Measurements from ENCODE around the gene CNTNAP3B. TPM values are rescaled to one million over a fixed set of nuclear protein-coding genes. Genes with fewer than 3 reads are reported as not detected.
"Not testable (repeated sequence)": the region's sequence is repeated elsewhere in the genome, so short reads cannot be mapped to it uniquely, and the experiment has no call there.

Gene CNTNAP3B
- total and polyA plus RNA-seq, 2 experiments from 2014 or later = 1.1 to 2.4 TPM

DNA sequence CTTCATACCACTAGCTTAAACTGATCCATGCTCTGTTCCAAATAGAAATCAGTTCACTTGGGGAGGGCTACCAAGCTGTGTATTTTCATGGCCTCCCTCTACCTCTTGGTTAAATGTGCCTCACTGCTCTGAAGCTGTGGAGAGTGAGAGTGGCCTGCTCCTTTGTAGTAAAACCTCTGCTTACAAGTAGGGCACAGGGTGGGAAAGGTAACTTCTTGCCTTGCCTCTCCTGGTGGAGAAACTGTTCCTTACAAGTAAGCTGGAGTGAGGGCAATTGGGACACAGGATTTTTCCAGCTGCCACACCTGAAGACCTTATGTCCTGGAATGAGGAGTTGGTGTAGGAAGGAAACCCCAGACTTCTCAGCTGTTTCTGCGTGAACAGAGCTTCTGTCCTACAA, 211.9 kb downstream of the CNTNAP3B start:
- ATAC-seq = peak; percentile 82

DNA sequence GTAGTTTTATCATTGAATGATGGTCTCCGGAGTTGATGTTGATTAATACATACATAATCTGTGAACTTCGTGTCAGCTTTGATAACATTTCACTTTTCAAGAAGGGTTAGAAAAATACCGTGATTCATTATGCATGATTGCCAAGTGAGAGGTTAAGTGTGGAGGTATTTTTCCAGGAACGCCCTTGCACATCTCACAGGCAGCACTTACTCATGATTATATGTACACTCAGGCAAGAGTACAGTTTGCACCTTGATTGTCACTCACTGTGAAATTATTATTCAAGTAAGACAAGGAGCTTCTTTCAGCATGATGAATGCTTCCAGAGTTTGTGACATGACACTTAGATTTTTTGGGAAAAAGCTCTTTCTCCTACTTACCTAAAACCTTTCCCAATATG, 223.7 kb downstream of the CNTNAP3B start:
- H3K27me3 ChIP-seq (ENCODE audit: insufficient read depth); H3K4me2 ChIP-seq; H3F3A ChIP-seq (replicated peaks; ENCODE audit: low read depth); DNase-seq (ENCODE audit: low spot score); H3K9me3 Mint-ChIP-seq; H3K27ac Mint-ChIP-seq; H3K4me1 Mint-ChIP-seq; H3K9me2 ChIP-seq (ENCODE audit: insufficient read depth); H3K27ac ChIP-seq (ENCODE audit: low read depth); H3K4me3 ChIP-seq; H3K4me1 ChIP-seq (ENCODE audit: insufficient read depth); H3K36me3 ChIP-seq (ENCODE audit: insufficient read depth); H2AFZ ChIP-seq; ATAC-seq; H3K79me2 ChIP-seq (replicated peaks; ENCODE audit: insufficient read depth); H3K36me3 Mint-ChIP-seq (ENCODE audit: low read depth); H3K27me3 Mint-ChIP-seq (ENCODE audit: insufficient read depth, low read depth, poor library complexity); H3K4me3 Mint-ChIP-seq; H4K20me1 ChIP-seq (replicated peaks; ENCODE audit: insufficient read depth): not testable (repeated sequence)

More for the DNA sequence above, 211.9 kb downstream of the CNTNAP3B start:
- not testable (repeated sequence) for H3K4me1 Mint-ChIP-seq; H3K9me3 Mint-ChIP-seq; H3K4me1 ChIP-seq (ENCODE audit: insufficient read depth); H4K20me1 ChIP-seq (replicated peaks; ENCODE audit: insufficient read depth); H3F3A ChIP-seq (replicated peaks; ENCODE audit: low read depth); H3K4me2 ChIP-seq; H2AFZ ChIP-seq; H3K4me3 ChIP-seq; H3K9me2 ChIP-seq (ENCODE audit: insufficient read depth); H3K27me3 Mint-ChIP-seq (ENCODE audit: insufficient read depth, low read depth, poor library complexity); H3K27ac ChIP-seq (ENCODE audit: low read depth); H3K27ac Mint-ChIP-seq; H3K79me2 ChIP-seq (replicated peaks; ENCODE audit: insufficient read depth); H3K36me3 Mint-ChIP-seq (ENCODE audit: low read depth); H3K4me3 Mint-ChIP-seq; H3K27me3 ChIP-seq (ENCODE audit: insufficient read depth); H3K36me3 ChIP-seq (ENCODE audit: insufficient read depth); DNase-seq (ENCODE audit: low spot score)

DNA sequence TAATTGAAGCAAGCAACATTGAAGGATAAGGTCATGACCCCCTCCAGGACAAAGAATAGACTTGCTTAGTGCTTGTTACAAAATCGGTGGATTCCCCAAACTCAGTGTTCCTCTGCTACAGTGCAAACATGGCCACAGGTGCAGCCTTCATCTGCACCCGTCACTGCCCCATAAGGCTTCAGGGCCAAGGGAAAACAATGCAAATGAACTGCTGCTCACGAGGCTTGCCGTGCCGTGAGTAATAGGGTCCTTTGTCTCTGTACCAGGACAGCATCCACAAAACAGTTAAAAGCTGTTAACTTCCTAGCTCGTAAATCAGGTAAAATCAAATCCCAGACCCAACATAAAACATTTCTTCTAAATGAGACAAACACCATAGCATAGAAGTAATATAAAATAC, 226.5 kb downstream of the CNTNAP3B start:
- H2AFZ ChIP-seq; DNase-seq (ENCODE audit: low spot score); H4K20me1 ChIP-seq (replicated peaks; ENCODE audit: insufficient read depth); H3K9me2 ChIP-seq (ENCODE audit: insufficient read depth); ATAC-seq; H3K4me3 ChIP-seq; H3K36me3 Mint-ChIP-seq (ENCODE audit: low read depth); H3K36me3 ChIP-seq (ENCODE audit: insufficient read depth); H3K4me1 Mint-ChIP-seq; H3K4me3 Mint-ChIP-seq; H3K27ac ChIP-seq (ENCODE audit: low read depth); H3K4me2 ChIP-seq; H3K4me1 ChIP-seq (ENCODE audit: insufficient read depth); H3K79me2 ChIP-seq (replicated peaks; ENCODE audit: insufficient read depth); H3K9me3 Mint-ChIP-seq; H3K27me3 ChIP-seq (ENCODE audit: insufficient read depth); H3K27me3 Mint-ChIP-seq (ENCODE audit: insufficient read depth, low read depth, poor library complexity); H3K27ac Mint-ChIP-seq; H3F3A ChIP-seq (replicated peaks; ENCODE audit: low read depth): not testable (repeated sequence)

DNA sequence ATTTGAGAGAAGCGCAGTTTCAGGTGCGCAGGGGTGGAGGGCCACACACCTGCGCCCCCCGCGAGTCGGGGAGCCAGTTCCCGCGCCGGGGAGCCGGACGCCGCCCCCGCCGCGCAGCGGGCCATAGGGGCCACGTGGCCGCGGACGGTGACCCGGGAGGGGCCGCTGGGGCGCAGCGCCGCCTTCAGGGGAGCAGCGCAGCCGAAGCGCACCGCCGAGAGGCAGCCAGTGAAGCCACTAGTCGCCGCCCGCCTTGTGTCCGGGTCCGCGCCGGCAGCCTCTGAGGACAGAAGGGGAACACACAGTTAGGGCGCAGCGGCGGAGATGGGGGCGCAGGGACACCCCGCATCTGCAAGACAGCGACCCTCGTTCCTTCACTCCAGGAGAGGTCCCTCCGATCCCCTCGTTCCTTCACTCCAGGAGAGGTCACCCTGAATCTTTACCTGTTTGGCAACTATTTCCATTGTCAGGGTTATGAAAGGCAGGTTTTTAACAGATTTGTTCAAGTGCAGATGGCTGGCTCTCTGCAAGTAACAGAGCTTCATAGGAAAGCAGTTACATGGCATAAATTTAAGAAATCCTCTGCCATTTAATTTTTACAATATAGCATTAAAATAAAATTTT, 230.4 kb downstream of the CNTNAP3B start:
- H3K4me2 ChIP-seq; H3K36me3 ChIP-seq (ENCODE audit: insufficient read depth); H3K4me1 Mint-ChIP-seq; H3K4me1 ChIP-seq (ENCODE audit: insufficient read depth); H4K20me1 ChIP-seq (replicated peaks; ENCODE audit: insufficient read depth); H3K79me2 ChIP-seq (replicated peaks; ENCODE audit: insufficient read depth); H3F3A ChIP-seq (replicated peaks; ENCODE audit: low read depth); H3K27ac ChIP-seq (ENCODE audit: low read depth); H3K36me3 Mint-ChIP-seq (ENCODE audit: low read depth); H3K4me3 Mint-ChIP-seq; H3K27ac Mint-ChIP-seq; H3K4me3 ChIP-seq; H3K27me3 Mint-ChIP-seq (ENCODE audit: insufficient read depth, low read depth, poor library complexity); H3K9me3 Mint-ChIP-seq; H3K9me2 ChIP-seq (ENCODE audit: insufficient read depth); H3K27me3 ChIP-seq (ENCODE audit: insufficient read depth); DNase-seq (ENCODE audit: low spot score); H2AFZ ChIP-seq: not testable (repeated sequence)
- peak; percentile 97 for ATAC-seq

DNA sequence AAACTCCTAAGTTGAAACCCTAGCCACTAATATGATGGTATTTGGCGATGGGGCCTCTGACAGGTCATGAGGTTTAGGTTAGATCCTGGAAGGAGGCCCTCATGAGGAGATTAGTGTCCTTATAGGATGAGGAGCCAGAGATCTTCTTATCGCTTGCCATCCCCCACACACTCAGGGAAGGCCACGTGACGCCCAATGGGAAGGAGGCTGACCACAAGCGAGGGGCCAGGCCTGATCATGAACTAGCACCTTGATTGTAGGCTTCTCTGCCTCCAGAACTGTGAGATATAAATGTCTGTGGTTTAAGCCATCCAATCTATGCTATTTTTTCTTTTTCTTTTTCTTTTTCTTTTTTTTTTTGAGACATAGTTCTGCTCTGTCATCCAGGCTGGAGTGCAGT, 254.7 kb downstream of the CNTNAP3B start:
- not testable (repeated sequence) for H2AFZ ChIP-seq; H3K27ac Mint-ChIP-seq; H3F3A ChIP-seq (replicated peaks; ENCODE audit: low read depth); H3K9me2 ChIP-seq (ENCODE audit: insufficient read depth); H3K27me3 ChIP-seq (ENCODE audit: insufficient read depth); ATAC-seq; H3K4me1 ChIP-seq (ENCODE audit: insufficient read depth); DNase-seq (ENCODE audit: low spot score); H3K27me3 Mint-ChIP-seq (ENCODE audit: insufficient read depth, low read depth, poor library complexity); H3K4me3 Mint-ChIP-seq; H3K36me3 ChIP-seq (ENCODE audit: insufficient read depth); H4K20me1 ChIP-seq (replicated peaks; ENCODE audit: insufficient read depth); H3K9me3 Mint-ChIP-seq; H3K4me2 ChIP-seq; H3K4me3 ChIP-seq; H3K36me3 Mint-ChIP-seq (ENCODE audit: low read depth); H3K4me1 Mint-ChIP-seq; H3K79me2 ChIP-seq (replicated peaks; ENCODE audit: insufficient read depth); H3K27ac ChIP-seq (ENCODE audit: low read depth)

DNA sequence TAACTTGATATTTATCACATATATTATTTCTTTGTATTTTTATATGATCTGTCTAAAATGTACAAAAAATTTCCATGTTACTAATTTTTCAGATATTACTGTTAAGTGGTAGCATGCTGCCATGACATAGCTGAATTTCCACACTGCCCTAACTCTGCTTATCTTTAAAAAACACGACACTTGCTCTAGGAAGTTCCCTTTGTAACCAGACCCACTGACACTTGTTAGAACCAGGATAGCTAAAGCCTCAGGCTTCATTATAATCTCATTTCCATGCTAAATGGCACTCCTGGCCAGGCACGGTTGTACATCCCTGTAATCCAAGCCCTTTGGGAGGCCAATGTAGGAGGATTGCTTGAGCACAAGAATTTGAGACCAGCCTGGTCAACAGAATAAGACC, 273.8 kb downstream of the CNTNAP3B start:
- H3K36me3 Mint-ChIP-seq (ENCODE audit: low read depth); ATAC-seq: not testable (repeated sequence)

More for the DNA sequence above, 273.8 kb downstream of the CNTNAP3B start:
- not testable (repeated sequence) for H3K4me1 ChIP-seq (ENCODE audit: insufficient read depth); H3K4me1 Mint-ChIP-seq; H3K9me3 Mint-ChIP-seq; H3K27ac Mint-ChIP-seq; H3K9me2 ChIP-seq (ENCODE audit: insufficient read depth); H3K79me2 ChIP-seq (replicated peaks; ENCODE audit: insufficient read depth); H3K4me3 Mint-ChIP-seq; H3K27ac ChIP-seq (ENCODE audit: low read depth); H3K4me2 ChIP-seq; H4K20me1 ChIP-seq (replicated peaks; ENCODE audit: insufficient read depth); H3K36me3 ChIP-seq (ENCODE audit: insufficient read depth); H3K4me3 ChIP-seq; H2AFZ ChIP-seq; H3F3A ChIP-seq (replicated peaks; ENCODE audit: low read depth); H3K27me3 ChIP-seq (ENCODE audit: insufficient read depth); H3K27me3 Mint-ChIP-seq (ENCODE audit: insufficient read depth, low read depth, poor library complexity); DNase-seq (ENCODE audit: low spot score)

Measured in GM23338 (cell line).